GM19463 (cell line): ENCODE data around the gene AGFG1.
"Not testable (repeated sequence)": the region's sequence is repeated elsewhere in the genome, so short reads cannot be mapped to it uniquely, and the experiment has no call there.

ENCODE experiments used
- ATAC-seq: cut with Tn5 transposase; IDR thresholded peaks from one replicate; pipeline ENCODE4 v1.9.1; 2021; ENCODE audit warnings: mild to moderate bottlenecking, moderate library complexity; ENCODE audit not compliant: unreplicated experiment

The AGFG1 gene

GRCh38 chr2:227598835-227599503 is 127.0 kb downstream of the AGFG1 start, which contains the start of gene SCYGR2:
SCYGR2 (plus strand) TSS chr2:227598893; CDS start chr2:227598893, 0 bp downstream.
- not testable (repeated sequence) for ATAC-seq

- no peak for ATAC-seq
Observed at GRCh38 chr2:227602358-227602757, 130.4 kb downstream of the AGFG1 start.

GRCh38 chr2:227606476-227606875 is 134.5 kb downstream of the AGFG1 start:
- no peak for ATAC-seq

GRCh38 chr2:227607941-227608340 is 136.0 kb downstream of the AGFG1 start:
- ATAC-seq, result no peak

GRCh38 chr2:227608561-227609338 is 136.8 kb downstream of the AGFG1 start:
- peak; percentile 55 for ATAC-seq

GRCh38 chr2:227610123-227610522 is 138.2 kb downstream of the AGFG1 start:
- no peak for ATAC-seq
